Ovary (tissue), 3 donors: ENCODE measurements around the gene PCED1B.

ENCODE experiments used
- CTCF ChIP-seq, 3 donors: fragments of 450-650 bp in 2 of 3; fragments of 200-600 bp in 1 of 3; IDR thresholded peaks; one replicate each; pipeline versions ENCODE4 v1.5.1 to v1.8.0; 2016 to 2022; ENCODE audit warnings: antibody characterized with exemption in 3 of 3, mild to moderate bottlenecking in 1 of 3
- EP300 ChIP-seq: sonication (generic); formaldehyde crosslinking; IDR thresholded peaks from one replicate; pipeline ENCODE4 v1.6.1; 2017; ENCODE audit warnings: antibody characterized with exemption
- POLR2A ChIP-seq: fragments of 450-650 bp; IDR thresholded peaks from one replicate; pipeline ENCODE4 v1.6.1; 2017; ENCODE audit warnings: antibody characterized with exemption, mild to moderate bottlenecking, moderate library complexity
- donor health status: DM: no; HTN: no; CAD: no.

GRCh38 chr12:47164724-47165439 lies 85.5 kb downstream of the PCED1B start:
- TF ChIP-seq CTCF (IDR thresholded peaks at IDR 0.05) (no peak), POLR2A (no peak), EP300 (no peak)
